Esophagus mucosa (tissue), 1 donor: ENCODE results near the gene TGFB1I1. TPM values are rescaled to one million over a fixed set of nuclear protein-coding genes. Genes with fewer than 3 reads are reported as not detected.
A peak's percentile ranks its signal among the peaks of the same experiment; 100 is the strongest.
"Not testable (repeated sequence)": the region's sequence is repeated elsewhere in the genome, so short reads cannot be mapped to it uniquely, and the experiment has no call there.

ENCODE experiments used
- ATAC-seq: fragments of 200-7000 bp; cut with Tn5 transposase; one replicate; pipeline ENCODE4 v1.9.1; 2020
- total RNA-seq: library from RNA; stranded (reverse); gene quantifications from one replicate; pipeline ENCODE4 v1.2.4, GENCODE V29; 2023
- donor health status: DM: yes; HTN: yes; CAD: no.

TGFB1I1 gene
- total RNA-seq, 1 donor from 2014 or later = 4.3 TPM

DNA sequence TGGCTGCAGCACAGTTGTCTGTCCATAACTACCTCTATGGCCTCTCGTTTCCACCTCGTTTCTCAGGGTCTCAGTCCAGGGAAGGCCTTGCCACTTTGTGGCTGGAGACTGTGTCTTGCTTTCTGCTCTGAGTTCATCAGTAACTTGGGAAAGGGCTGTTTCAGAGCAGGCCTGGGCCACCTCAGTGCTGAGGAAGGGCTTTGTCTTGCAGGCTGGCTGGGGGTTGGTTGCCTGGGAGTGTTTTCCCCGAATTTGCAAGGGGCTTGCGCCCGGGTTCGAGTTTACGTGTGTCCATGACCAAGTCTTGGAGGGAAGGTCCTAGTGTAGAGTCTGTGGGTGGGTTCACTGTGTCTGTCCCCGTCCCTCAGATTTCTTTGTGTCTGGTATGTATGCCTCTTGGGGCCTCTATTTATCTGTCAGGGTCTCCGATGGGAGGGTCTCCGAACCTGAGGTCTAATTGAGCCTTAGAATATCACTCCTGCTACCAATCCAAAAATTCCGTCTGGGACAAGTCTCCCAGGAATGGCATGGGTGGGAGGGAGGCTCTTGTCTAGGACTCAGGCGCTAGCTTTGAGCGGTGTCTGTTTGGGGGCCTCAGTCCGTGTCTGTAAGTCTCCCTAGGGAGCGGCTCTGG, 594 bp upstream of the TGFB1I1 start:
- ATAC-seq = no peak

DNA sequence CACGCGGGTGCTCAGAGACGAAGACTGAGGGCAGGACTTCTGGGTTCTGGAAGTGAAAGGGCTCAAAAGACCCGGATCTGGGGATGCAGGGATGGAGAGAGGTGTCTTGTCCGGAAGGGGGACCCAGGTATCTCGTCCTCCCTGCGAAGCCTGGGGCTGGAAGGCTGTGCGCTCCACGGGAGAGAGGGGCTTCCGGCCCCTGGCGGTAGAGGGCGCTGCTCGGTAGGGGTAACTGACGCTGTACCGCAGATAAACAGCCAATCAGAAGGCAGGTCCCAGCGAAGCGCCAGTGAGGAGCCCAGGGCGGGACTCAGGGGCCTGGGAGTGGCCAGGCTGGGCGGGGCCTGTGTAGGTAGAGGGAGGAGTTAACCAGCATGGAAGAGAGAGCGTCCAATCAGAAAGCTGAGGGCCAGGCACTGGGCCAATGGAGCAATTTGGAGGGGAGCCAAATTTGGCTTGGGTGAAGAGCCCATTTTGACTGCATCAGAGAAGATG, 804 bp downstream of the TGFB1I1 start:
- peak; percentile 81 for ATAC-seq

DNA sequence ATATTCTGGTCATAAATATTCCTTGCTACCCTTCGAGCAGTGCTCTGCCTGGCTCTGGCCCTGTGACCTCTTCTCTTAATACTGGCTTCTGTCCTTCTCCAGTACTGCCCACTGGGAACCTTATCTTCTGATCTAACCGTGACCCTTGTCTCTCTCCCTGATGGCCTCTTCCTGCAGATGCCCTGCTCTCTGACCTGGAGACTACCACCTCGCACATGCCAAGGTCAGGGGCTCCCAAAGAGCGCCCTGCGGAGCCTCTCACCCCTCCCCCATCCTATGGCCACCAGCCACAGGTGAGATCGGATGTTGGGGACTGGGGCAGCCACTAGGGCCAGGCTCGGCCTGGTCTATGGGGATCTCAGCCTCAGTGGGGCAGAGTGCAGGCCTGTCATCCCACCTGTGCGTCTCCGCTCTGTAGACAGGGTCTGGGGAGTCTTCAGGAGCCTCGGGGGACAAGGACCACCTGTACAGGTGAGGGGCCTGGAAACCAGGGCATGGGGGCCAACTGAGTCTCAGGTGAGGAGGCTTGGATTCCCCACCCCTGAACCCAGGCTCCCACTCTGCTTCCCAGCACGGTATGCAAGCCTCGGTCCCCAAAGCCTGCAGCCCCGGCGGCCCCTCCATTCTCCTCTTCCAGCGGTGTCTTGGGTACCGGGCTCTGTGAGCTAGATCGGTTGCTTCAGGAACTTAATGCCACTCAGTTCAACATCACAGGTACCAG, 1.5 kb downstream of the TGFB1I1 start:
- ATAC-seq = no peak

DNA sequence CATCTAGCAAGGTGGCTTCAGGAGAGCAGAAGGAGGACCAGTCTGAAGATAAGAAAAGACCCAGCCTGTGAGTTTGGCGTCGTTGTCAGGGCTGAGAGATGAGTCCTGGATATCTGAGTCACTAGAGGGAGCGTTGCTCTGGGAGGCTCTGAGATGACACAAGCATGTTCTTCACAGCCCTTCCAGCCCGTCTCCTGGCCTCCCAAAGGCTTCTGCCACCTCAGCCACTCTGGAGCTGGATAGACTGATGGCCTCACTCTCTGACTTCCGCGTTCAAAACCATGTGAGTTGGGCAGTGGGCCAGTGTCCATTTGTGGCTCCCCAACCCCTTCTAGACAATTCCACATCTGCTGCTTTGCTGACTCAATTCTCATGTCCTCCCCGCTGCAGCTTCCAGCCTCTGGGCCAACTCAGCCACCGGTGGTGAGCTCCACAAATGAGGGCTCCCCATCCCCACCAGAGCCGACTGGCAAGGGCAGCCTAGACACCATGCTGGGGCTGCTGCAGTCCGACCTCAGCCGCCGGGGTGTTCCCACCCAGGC, 2.3 kb downstream of the TGFB1I1 start:
- ATAC-seq = no peak

DNA sequence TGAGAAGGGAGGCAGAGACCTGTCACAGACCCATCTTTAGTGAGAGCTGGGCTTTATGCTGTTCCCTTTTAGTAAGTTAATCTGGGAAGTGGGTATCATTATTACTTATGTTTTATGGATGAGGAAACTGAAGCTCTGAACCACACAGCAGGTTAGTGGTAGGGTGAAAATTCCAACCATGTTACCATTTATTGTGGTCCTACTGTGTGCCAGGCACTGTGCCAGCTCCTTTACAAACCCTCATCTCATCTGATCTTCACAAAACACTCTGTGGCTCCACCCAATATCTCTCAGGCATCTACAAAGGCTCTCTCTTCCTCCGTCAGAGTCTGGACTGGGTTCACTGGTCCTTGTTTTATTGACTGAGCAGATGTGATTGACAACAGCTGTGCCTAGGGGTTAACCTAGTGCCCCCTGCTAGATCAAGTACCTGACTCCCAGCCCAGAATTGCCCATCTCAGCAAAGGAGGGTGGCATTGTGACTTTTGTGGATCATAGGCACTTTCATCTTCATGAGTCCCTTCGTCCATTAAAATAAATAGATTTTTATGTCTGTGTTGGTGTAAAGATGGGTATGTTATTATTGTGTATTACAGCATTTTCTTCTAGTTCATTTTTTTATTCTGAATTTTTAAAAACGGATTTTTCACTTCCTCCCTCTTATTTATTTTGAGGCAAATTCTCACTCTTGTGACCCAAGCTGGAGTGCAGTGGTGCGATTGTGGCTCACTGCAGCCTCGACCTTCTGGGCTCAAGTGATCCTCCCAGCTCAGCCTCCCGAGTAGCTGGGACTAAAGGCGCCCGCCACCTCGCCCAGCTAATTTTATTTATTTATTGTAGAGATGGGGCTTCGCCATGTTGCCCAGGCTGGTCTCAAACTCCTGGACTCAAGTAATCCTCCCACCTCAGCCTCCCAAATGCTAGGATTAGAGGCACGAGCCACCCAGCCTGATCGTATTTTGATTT, 3.1 kb downstream of the TGFB1I1 start:
- ATAC-seq = no peak

DNA sequence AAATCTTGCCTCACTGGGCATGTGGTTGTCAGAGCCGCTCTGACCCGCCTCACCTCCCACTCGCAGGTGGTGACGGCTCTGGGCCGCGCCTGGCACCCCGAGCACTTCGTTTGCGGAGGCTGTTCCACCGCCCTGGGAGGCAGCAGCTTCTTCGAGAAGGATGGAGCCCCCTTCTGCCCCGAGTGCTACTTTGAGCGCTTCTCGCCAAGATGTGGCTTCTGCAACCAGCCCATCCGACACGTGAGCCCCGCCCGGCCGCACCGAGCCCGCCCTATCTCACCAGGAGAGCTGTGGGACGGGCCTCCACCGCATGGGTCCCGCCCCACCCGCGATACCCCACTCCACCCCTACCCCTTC, 4.0 kb downstream of the TGFB1I1 start:
- ATAC-seq = no peak

DNA sequence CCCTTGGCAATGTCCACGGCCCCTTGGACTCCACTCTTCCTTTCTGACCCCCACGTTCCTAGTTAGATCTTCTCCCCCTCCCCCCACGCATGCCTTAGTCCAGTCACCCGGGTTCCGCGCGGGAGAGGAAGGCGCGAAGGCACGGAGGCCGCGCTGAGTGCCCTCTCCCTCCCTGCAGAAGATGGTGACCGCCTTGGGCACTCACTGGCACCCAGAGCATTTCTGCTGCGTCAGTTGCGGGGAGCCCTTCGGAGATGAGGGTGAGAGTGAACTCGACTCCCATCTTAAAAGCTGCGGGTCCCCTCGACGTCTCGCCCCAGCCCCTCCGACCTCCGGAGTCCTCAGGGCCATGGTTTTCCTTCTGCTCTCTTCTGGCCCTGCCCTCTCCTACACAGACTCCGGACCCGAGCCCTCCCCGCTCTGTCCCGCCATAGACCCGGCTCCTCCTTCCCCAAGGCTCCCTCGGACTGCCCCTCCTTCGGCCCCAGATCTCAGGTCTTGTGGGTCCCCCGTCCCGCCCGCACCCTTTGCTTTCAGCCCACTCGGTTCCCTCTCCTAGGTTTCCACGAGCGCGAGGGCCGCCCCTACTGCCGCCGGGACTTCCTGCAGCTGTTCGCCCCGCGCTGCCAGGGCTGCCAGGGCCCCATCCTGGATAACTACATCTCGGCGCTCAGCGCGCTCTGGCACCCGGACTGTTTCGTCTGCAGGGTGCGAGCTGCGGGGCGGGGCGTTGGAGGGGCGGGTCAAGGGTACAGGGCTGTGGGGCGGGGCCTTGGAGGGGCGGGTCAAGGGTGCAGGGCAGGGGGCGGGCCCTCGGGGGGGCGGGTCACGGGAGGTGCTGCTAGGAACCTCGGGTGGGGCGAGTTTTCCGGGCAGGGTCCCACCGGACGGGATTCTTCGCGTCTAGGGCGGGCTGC, 4.6 kb downstream of the TGFB1I1 start:
- ATAC-seq = peak; percentile 81

DNA sequence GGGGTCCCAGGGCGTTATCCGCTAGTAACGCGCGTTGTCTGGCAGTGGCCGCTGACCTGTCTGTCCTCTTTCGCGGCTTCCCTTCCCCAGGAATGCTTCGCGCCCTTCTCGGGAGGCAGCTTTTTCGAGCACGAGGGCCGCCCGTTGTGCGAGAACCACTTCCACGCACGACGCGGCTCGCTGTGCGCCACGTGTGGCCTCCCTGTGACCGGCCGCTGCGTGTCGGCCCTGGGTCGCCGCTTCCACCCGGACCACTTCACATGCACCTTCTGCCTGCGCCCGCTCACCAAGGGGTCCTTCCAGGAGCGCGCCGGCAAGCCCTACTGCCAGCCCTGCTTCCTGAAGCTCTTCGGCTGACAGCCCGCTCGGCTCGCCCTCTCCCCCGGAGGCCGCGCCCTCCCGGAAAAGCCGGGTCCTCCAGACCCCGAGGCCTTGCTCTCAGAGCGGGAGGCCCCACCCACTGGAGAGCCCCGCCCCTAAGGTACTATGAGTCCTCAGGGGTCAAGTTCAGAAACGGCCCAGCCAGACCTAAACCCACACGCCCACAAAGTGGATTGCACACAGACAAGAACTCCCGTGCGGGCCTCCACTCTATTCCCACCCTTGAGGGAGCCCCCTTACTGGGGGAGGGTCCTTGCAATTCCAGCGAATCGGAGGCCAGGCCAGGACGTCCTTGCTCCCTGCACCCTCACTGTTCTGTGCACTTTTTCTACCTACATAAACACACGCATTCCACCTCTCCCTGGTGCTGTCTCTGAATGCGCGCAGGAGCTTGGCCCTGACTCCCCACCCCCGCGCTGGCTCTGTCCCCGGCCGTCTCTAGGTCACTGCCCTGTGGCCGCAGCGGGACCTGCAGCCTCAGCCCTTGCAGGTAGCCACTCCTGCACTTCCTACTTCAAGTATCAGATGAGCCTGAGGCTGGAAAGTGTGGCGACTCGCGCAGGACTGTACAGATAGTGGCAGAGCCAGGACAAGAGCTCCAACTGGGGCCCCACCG, 5.6 kb downstream of the TGFB1I1 start:
- ATAC-seq = peak; percentile 6

DNA sequence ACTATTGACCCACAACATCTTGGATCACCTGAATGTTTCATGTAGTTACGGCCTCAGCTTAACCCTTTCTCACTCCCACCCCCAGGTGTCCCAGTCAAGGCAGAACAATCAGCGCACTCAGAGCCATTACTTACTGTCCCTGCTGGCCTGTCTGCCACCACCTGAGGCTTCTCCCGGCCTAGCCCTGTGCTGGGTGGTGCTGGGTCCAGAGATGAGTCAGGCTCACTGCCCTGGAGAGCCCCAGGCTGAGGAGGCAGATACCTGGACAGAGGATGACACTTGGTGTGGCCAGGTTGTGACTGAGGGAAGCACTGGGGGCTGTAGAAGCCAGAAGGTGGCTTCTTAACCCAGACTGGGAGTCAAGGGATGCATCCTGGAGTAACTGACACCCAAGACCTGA, 7.0 kb downstream of the TGFB1I1 start:
- peak; percentile 20 for ATAC-seq

DNA sequence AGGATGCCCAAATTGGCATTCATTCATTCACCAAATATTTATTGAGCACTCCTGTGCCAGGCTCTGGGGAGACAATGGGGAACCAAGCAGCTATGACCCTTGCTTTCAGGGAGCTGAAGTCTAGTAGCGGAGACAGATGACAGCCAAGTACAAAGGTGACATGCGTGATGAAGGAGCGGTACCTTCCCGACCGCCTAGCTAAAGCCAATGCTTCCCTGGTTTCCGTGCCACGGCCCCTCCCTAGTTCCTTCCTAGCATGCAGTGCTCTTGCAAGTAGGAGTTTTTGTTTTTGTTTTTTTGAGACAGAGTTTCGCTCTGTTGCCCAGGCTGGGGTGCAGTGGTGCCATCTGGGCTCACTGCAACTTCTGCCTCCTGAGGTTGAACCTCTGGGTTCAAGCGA, 7.8 kb downstream of the TGFB1I1 start:
- ATAC-seq = no peak

DNA sequence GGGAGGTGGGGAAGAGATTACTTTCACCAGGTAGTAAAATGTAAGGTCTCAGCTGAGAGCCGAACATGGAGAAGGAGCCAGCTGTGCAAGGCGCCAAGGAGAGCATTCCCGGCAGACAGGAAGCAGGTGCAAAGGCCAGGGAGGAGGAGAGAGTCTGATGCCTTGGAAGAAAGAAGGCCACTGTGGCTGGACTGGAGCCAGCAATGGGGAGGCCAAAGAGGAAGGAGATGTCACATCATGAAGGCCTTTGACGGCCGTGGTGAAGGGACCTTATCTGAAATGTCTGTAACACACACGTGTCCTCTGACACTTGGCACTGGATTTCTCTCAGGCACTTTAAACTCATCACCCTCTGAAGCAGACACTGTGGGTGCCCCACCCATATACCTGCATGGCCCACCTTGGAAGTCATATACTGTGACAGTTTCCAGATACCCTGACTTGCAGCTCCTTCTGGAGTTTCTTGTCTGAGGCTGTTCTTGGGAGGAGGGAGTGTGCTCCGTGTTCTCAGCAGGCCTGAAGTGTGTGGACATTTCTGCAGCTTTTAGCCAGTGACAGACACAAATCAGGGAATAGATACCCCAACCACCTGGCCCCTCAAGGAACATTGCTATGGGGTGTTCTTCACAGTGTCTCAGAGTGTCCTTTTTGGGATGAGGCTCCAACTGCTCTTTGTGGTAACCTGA, 9.0 kb downstream of the TGFB1I1 start:
- no peak for ATAC-seq

DNA sequence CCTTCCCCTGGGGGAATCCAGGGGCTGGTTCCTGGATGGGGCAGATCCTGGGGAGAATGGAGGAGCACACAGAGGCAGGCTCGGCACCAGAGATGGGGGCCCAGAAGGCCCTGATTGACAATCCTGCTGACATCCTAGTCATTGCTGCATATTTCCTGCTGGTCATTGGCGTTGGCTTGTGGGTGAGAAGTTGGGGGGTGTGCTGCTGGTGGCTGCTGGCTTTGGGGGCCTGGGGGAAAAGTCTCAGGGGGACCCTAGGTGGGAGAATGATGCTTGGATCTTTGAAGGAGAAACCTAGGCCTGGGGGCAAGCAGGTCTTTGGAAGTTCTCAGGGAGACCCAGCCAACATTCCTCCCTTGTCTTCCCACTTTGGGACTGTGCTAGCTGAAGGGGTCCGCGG, 11.1 kb downstream of the TGFB1I1 start, which contains the start of gene SLC5A2:
SLC5A2 (plus strand) TSS at position 43 of the 400 bp plus-strand sequence; CDS start at position 57, 14 bp downstream.
- ATAC-seq = no peak

DNA sequence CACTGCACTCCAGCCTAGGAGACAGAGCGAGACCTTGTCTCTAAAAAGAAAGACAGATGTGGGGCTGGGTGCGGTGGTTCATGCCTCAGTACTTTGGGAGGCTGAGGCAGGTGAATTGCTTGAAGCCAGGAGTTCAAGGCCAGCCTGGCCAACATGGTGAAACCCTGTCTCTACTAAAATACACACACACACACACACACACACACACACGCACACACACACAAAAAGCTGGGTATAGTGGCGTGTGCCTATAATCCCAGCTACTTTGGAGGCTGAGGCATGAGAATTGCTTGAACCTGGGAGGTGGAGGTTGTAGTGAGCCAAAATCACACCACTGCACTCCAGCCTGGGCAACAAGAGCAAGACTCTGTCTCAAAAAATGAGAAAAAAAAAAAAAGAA, 12.1 kb downstream of the TGFB1I1 start:
- not testable (repeated sequence) for ATAC-seq

DNA sequence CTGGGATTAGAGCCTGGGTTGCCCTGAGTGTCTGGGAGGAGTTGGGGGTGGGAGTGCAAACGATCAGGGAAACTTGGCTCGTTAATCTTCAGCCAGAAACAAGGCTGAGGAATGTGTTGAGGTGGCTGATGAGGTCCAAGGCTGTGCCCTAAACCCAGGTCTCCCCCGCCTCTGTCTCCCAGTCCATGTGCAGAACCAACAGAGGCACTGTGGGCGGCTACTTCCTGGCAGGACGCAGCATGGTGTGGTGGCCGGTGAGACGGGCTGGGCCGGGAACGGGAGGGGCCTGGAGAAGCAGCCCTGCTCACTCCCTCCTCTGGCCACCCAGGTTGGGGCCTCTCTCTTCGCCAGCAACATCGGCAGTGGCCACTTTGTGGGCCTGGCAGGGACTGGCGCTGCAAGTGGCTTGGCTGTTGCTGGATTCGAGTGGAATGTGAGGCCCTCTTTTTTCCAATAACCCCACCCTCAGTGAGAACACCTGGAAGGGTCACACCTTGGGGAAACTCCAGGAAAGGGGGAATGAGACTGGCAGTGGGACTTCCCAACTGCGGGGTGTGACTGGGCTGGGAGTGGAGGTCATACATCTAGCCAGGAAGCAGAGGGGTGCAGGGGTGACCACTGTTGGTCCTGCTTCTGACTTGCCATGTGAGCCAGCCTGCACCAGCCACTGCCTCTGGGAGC, 12.7 kb downstream of the TGFB1I1 start:
- no peak for ATAC-seq

DNA sequence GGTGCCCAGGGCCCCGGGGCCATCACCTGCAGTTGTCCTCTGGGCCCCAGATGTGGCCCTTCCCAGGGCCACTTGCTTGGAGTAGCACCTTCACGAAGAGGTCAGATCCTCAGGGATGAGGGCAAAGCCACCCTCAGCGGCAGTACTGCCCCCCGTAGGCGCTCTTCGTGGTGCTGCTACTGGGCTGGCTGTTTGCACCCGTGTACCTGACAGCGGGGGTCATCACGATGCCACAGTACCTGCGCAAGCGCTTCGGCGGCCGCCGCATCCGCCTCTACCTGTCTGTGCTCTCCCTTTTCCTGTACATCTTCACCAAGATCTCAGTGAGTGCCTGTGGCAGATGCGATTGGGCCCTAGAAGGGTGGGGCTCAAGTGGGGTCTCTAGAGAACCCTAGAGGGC, 13.6 kb downstream of the TGFB1I1 start:
- ATAC-seq = no peak

DNA sequence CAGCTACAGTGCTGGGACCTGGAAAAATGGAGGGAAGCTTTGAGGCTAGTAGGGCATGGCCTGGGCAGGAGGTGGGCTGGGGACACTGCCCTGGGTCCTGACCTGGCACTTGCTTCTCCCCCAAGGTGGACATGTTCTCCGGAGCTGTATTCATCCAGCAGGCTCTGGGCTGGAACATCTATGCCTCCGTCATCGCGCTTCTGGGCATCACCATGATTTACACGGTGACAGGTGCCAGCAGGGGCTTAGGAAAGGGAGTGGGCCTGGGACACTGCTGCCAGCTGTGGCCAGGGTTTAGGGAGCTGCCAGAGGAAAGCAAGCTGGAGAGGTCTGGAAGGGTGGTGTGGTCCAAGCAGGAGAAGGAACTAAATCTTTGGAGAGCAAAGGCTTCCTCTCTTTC, 14.1 kb downstream of the TGFB1I1 start:
- ATAC-seq = no peak

DNA sequence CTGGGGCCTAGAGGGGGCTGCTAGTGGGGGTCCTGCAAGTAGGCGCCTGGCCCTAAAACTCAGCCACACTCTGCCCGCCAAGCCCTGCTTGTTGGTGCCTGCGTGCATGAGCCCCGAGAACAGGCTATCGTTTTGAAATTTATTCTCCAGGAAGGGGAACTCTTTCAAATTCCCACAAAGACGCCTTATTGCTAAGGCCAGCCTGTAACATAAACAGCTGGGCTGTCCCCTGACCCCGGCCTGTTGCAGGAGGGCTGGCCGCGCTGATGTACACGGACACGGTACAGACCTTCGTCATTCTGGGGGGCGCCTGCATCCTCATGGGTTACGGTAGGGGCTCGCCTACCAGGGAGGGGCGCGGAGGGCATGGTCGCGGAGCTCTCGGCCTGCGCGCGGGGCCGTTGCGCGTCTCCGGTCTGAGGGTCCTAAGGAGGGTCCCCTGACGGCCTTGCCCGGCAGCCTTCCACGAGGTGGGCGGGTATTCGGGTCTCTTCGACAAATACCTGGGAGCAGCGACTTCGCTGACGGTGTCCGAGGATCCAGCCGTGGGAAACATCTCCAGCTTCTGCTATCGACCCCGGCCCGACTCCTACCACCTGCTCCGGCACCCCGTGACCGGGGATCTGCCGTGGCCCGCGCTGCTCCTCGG, 15.2 kb downstream of the TGFB1I1 start:
- peak; percentile 1 for ATAC-seq

DNA sequence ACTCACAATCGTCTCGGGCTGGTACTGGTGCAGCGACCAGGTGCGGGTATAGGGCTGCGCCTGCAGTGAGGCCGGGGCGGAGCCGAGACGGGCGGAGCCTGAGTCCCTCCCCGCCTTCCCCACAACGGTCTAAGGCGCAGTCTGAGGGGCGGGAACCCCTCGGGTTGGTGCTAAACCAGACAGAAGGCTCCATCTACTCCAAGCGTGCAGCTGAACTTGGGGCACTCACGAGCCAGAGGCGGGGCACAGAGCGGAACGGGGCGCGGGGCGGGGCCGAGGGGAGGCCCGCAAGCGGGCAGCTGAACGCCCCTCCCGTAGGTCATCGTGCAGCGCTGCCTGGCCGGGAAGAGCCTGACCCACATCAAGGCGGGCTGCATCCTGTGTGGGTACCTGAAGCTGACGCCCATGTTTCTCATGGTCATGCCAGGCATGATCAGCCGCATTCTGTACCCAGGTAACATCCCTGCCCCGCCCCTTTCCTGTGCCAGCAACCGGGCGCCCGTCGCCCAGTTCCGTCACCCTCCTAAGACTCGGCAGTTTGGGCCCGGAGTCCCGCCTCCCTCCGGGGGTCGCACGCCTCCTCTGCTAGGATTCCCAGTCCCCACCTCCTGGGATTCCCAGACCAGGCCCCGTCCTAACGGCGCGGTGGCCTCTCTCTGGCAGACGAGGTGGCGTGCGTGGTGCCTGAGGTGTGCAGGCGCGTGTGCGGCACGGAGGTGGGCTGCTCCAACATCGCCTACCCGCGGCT, 15.9 kb downstream of the TGFB1I1 start:
- peak; percentile 77 for ATAC-seq
